Activated T-helper 2 cell treated with anti-CD3 and anti-CD28 coated beads, Interferon-gamma antibody, Interleukin-2, Interleukin-4, amounts not matched to agents 10 μg/mL and 5 μg/mL and 100 μg/mL, durations not matched to agents 14 hours and 24 hours and 36 hours (primary cell): ENCODE results near the gene SMIM14. TPM values are rescaled to one million over a fixed set of nuclear protein-coding genes. Genes with fewer than 3 reads are reported as not detected.
"Not testable (repeated sequence)": the region's sequence is repeated elsewhere in the genome, so short reads cannot be mapped to it uniquely, and the experiment has no call there.

Source experiments
- DNase-seq: peaks from one replicate; pipeline ENCODE4 v3.0.0; 2021; ENCODE audit warnings: low spot score
- H3K27ac Mint-ChIP-seq: one replicate; pipeline ENCODE4 v1.8.0; 2021; ENCODE audit warnings: mixed read lengths
- H3K27me3 Mint-ChIP-seq: one replicate; pipeline ENCODE4 v1.8.0; 2021; ENCODE audit warnings: low read depth, mixed read lengths
- H3K36me3 Mint-ChIP-seq: one replicate; pipeline ENCODE4 v1.8.0; 2021; ENCODE audit warnings: low read depth, mixed read lengths
- H3K4me1 Mint-ChIP-seq: one replicate; pipeline ENCODE4 v1.8.0; 2021; ENCODE audit warnings: low read depth, mixed read lengths
- H3K4me3 Mint-ChIP-seq: one replicate; pipeline ENCODE4 v1.8.0; 2021; ENCODE audit warnings: low read depth, mild to moderate bottlenecking, moderate library complexity, mixed read lengths
- H3K9me3 Mint-ChIP-seq: one replicate; pipeline ENCODE4 v1.8.0; 2021; ENCODE audit warnings: mixed read lengths
- intact Hi-C: fragments of 100-400 bp; cut with micrococcal nuclease; formaldehyde crosslinking; loops from one replicate; pipeline ENCODE4 v1.15.1; 2023
- total RNA-seq: library from RNA; stranded (reverse); gene quantifications from 2 replicates; pipeline ENCODE4 v1.2.3, GENCODE V29; 2022

The SMIM14 gene
- total RNA-seq, 1 donor from 2014 or later = 1.9 TPM

GRCh38 chr4:39636531-39637184 is 2.0 kb downstream of the SMIM14 start:
- H3K9me3 Mint-ChIP-seq = no peaks in the 10 kb centered on the region
- peak overlapping the region; percentile 86 for H3K4me3 Mint-ChIP-seq
- peaks cover 27% of the 10 kb centered on the region for H3K4me1 Mint-ChIP-seq
- DNase-seq = no peak
- peaks cover 28% of the 10 kb centered on the region for H3K27me3 Mint-ChIP-seq
- no peaks in the 10 kb centered on the region for H3K36me3 Mint-ChIP-seq
- H3K27ac Mint-ChIP-seq = no peak overlapping the region
- intact Hi-C loops = loop anchor here (5.0 kb wide), 1 partner anchor 1949 kb away; the partner anchor contains the start of gene RELL1

- no peak overlapping the region for H3K4me3 Mint-ChIP-seq
- intact Hi-C loops = loop anchor here (5.0 kb wide), 1 partner anchor 1948 kb away; the partner anchor contains the start of gene RELL1
- no peaks in the 10 kb centered on the region for H3K36me3 Mint-ChIP-seq
- no peak overlapping the region for H3K27ac Mint-ChIP-seq
- no peak for DNase-seq
- H3K9me3 Mint-ChIP-seq = no peaks in the 10 kb centered on the region
- peaks cover 26% of the 10 kb centered on the region for H3K27me3 Mint-ChIP-seq
- peaks cover 24% of the 10 kb centered on the region for H3K4me1 Mint-ChIP-seq
Measured at GRCh38 chr4:39635023-39635422, 3.6 kb downstream of the SMIM14 start.

GRCh38 chr4:39631700-39632079 is 7.0 kb downstream of the SMIM14 start:
- Mint-ChIP-seq H3K9me3 (no peaks in the 10 kb centered on the region), H3K4me1 (no peaks in the 10 kb centered on the region), H3K27me3 (peaks cover 13% of the 10 kb centered on the region), H3K4me3 (no peak overlapping the region), H3K36me3 (no peaks in the 10 kb centered on the region), H3K27ac (no peak overlapping the region)
- no peak for DNase-seq
- intact Hi-C loops = no loop called here

GRCh38 chr4:39627413-39627812 is 11.3 kb downstream of the SMIM14 start:
- Mint-ChIP-seq H3K4me1 (peaks cover 3% of the 10 kb centered on the region), H3K27me3 (no peaks in the 10 kb centered on the region), H3K36me3 (no peaks in the 10 kb centered on the region), H3K9me3 (no peaks in the 10 kb centered on the region), H3K27ac (no peak overlapping the region), H3K4me3 (no peak overlapping the region)
- intact Hi-C loops = no loop called here
- no peak for DNase-seq

- Mint-ChIP-seq H3K4me3 (no peak overlapping the region), H3K27me3 (no peaks in the 10 kb centered on the region), H3K4me1 (peaks cover 3% of the 10 kb centered on the region), H3K9me3 (no peaks in the 10 kb centered on the region), H3K27ac (no peak overlapping the region), H3K36me3 (no peaks in the 10 kb centered on the region)
- intact Hi-C loops = no loop called here
- DNase-seq = no peak
Measured at GRCh38 chr4:39626913-39627312, 11.8 kb downstream of the SMIM14 start.

- Mint-ChIP-seq H3K9me3 (no peaks in the 10 kb centered on the region), H3K36me3 (no peaks in the 10 kb centered on the region), H3K4me1 (peaks cover 3% of the 10 kb centered on the region), H3K4me3 (no peak overlapping the region), H3K27ac (no peak overlapping the region), H3K27me3 (no peaks in the 10 kb centered on the region)
- intact Hi-C loops = no loop called here
- no peak for DNase-seq
Measured at GRCh38 chr4:39626261-39626660, 12.4 kb downstream of the SMIM14 start.

GRCh38 chr4:39621582-39621981 is 17.1 kb downstream of the SMIM14 start:
- Mint-ChIP-seq H3K9me3 (no peaks in the 10 kb centered on the region), H3K27ac (no peak overlapping the region), H3K27me3 (no peaks in the 10 kb centered on the region), H3K4me1 (peaks cover 3% of the 10 kb centered on the region), H3K36me3 (no peaks in the 10 kb centered on the region), H3K4me3 (no peak overlapping the region)
- no peak for DNase-seq
- intact Hi-C loops = no loop called here

- no peaks in the 10 kb centered on the region for H3K27me3 Mint-ChIP-seq
- no peak for DNase-seq
- no peaks in the 10 kb centered on the region for H3K9me3 Mint-ChIP-seq
- H3K4me3 Mint-ChIP-seq = no peak overlapping the region
- intact Hi-C loops = no loop called here
- H3K4me1 Mint-ChIP-seq = peaks cover 3% of the 10 kb centered on the region
- no peak overlapping the region for H3K27ac Mint-ChIP-seq
- H3K36me3 Mint-ChIP-seq = no peaks in the 10 kb centered on the region
Measured at GRCh38 chr4:39620551-39621313, 17.9 kb downstream of the SMIM14 start.

- no peaks in the 10 kb centered on the region for H3K27me3 Mint-ChIP-seq
- no peaks in the 10 kb centered on the region for H3K4me1 Mint-ChIP-seq
- no peak overlapping the region for H3K27ac Mint-ChIP-seq
- intact Hi-C loops = no loop called here
- DNase-seq = no peak
- H3K36me3 Mint-ChIP-seq = no peaks in the 10 kb centered on the region
- H3K4me3 Mint-ChIP-seq = no peak overlapping the region
- no peaks in the 10 kb centered on the region for H3K9me3 Mint-ChIP-seq
Measured at GRCh38 chr4:39617534-39617933, 21.1 kb downstream of the SMIM14 start.

GRCh38 chr4:39616651-39617050 is 22.0 kb downstream of the SMIM14 start:
- Mint-ChIP-seq H3K36me3 (no peaks in the 10 kb centered on the region), H3K27ac (no peak overlapping the region), H3K27me3 (no peaks in the 10 kb centered on the region), H3K9me3 (no peaks in the 10 kb centered on the region), H3K4me3 (no peak overlapping the region), H3K4me1 (no peaks in the 10 kb centered on the region)
- no peak for DNase-seq
- intact Hi-C loops = no loop called here

- H3K4me1 Mint-ChIP-seq, H3K4me3 Mint-ChIP-seq, H3K36me3 Mint-ChIP-seq, H3K27ac Mint-ChIP-seq, H3K9me3 Mint-ChIP-seq, H3K27me3 Mint-ChIP-seq, DNase-seq, intact Hi-C loops: not testable (repeated sequence)
Measured at GRCh38 chr4:39616112-39616511, 22.6 kb downstream of the SMIM14 start.

GRCh38 chr4:39614487-39615162 is 24.0 kb downstream of the SMIM14 start:
- Mint-ChIP-seq H3K27ac (no peak overlapping the region), H3K36me3 (no peaks in the 10 kb centered on the region), H3K4me1 (no peaks in the 10 kb centered on the region), H3K4me3 (no peak overlapping the region), H3K9me3 (no peaks in the 10 kb centered on the region), H3K27me3 (no peaks in the 10 kb centered on the region)
- intact Hi-C loops = no loop called here
- no peak for DNase-seq

GRCh38 chr4:39613093-39613656 is 25.5 kb downstream of the SMIM14 start:
- H3K27me3 Mint-ChIP-seq = no peaks in the 10 kb centered on the region
- H3K4me3 Mint-ChIP-seq = no peak overlapping the region
- no peak overlapping the region for H3K27ac Mint-ChIP-seq
- H3K36me3 Mint-ChIP-seq = no peaks in the 10 kb centered on the region
- intact Hi-C loops = no loop called here
- no peaks in the 10 kb centered on the region for H3K9me3 Mint-ChIP-seq
- H3K4me1 Mint-ChIP-seq = peaks cover 5% of the 10 kb centered on the region
- no peak for DNase-seq
